Measurements from ENCODE around the gene DBN1.
"Not testable (repeated sequence)": the region's sequence is repeated elsewhere in the genome, so short reads cannot be mapped to it uniquely, and the experiment has no call there.

DNA sequence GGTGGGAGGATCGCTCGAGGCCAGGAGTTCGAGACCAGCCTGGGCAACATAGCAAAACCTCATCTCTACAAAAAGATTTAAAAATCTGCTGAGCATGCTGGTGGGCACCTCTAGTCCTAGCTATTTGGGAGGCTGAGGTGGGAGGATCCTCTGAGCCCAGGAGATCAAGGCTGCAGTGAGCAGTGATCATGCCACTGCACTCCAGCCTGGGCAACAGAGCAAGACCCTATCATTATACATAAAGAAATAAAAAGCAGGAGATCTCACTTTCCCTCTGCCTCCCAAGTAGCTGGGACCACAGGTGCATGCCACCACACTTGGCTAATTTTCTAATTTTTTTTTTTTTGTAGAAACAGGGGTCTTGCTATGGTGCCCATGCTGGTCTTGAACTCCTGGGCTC is 12.3 kb upstream of the DBN1 start:
- not testable (repeated sequence) for TF ChIP-seq POLR2A, EP300 (IDR thresholded peaks at IDR 0.05)
- TF ChIP-seq, protein P1, sequence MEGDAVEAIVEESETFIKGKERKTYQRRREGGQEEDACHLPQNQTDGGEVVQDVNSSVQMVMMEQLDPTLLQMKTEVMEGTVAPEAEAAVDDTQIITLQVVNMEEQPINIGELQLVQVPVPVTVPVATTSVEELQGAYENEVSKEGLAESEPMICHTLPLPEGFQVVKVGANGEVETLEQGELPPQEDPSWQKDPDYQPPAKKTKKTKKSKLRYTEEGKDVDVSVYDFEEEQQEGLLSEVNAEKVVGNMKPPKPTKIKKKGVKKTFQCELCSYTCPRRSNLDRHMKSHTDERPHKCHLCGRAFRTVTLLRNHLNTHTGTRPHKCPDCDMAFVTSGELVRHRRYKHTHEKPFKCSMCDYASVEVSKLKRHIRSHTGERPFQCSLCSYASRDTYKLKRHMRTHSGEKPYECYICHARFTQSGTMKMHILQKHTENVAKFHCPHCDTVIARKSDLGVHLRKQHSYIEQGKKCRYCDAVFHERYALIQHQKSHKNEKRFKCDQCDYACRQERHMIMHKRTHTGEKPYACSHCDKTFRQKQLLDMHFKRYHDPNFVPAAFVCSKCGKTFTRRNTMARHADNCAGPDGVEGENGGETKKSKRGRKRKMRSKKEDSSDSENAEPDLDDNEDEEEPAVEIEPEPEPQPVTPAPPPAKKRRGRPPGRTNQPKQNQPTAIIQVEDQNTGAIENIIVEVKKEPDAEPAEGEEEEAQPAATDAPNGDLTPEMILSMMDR (IDR thresholded peaks at IDR 0.05): not testable (repeated sequence)

Data from ovary (tissue), 3 donors.